ENCODE data around the gene DAZAP2. TPM values are rescaled to one million over a fixed set of nuclear protein-coding genes. Genes with fewer than 3 reads are reported as not detected.
"Not testable (repeated sequence)": the region's sequence is repeated elsewhere in the genome, so short reads cannot be mapped to it uniquely, and the experiment has no call there.

DAZAP2 gene
- total RNA-seq, 1 donor from 2014 or later = 136 TPM

DNA sequence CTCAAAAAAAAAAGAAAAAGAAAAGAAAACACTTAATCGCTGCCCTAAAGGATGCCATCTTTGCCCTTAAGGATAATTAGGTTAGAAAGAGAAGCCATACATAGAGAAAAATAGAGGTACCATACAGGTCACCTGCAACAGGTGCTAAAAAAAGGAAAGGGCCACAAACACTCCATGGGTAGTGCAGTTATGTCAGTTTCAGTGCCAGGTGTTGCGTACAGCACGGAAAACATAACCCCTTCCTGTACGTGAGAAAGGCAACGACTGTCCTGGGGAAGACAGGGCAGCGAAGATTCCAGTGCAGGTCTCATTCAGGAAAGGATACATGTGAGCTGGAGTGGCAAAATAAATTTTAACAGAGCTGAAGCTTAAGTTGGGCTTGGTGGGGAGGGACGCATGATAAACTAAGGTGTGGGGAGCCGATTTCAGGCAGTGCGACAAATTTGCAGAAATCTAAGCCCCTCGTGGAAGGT, 553 bp upstream of the DAZAP2 start:
- intact Hi-C loops (cut with DNase I) = loop anchor here (1.0 to 10.0 kb wide), 4 partner anchors 19 to 193 kb away; partner anchors contain the start of genes CSRNP2, LETMD1 and TFCP2
- ATAC-seq = no peak
- no peak for DNase-seq (ENCODE audit: missing footprints)

DNA sequence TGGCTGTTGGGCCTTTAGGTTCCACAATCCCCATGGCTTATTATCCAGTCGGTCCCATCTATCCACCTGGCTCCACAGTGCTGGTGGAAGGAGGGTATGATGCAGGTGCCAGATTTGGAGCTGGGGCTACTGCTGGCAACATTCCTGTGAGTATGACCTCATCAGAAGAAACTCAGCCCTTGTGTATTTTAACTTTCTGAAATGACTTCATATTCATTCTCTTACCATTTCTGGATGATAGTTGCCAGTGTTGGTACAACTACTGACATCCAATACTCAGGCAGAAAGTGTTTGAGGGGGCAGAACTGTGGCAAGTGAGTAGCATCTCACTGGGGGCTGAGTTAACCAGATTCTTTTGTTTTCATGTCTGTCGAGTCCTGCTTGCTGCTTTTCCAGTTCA, 2.3 kb downstream of the DAZAP2 start:
- ATAC-seq (no peak), DNase-seq (ENCODE audit: missing footprints) (no peak)
- intact Hi-C loops (cut with DNase I) = no loop called here

DNA sequence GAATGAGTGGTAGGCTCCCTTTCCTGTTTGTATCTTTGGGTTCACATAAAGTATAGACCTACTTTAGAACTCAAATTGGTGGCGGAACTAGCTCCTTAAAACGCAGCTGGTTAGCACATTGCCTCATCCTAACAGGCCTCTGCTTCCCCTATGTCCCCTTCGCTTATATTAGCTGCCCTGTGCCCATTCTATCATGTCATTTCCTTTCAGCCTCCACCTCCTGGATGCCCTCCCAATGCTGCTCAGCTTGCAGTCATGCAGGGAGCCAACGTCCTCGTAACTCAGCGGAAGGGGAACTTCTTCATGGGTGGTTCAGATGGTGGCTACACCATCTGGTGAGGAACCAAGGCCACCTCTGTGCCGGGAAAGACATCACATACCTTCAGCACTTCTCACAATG, 3.5 kb downstream of the DAZAP2 start:
- intact Hi-C loops (cut with DNase I) = no loop called here
- ATAC-seq = no peak
- DNase-seq (ENCODE audit: missing footprints) = peak; percentile 71

DNA sequence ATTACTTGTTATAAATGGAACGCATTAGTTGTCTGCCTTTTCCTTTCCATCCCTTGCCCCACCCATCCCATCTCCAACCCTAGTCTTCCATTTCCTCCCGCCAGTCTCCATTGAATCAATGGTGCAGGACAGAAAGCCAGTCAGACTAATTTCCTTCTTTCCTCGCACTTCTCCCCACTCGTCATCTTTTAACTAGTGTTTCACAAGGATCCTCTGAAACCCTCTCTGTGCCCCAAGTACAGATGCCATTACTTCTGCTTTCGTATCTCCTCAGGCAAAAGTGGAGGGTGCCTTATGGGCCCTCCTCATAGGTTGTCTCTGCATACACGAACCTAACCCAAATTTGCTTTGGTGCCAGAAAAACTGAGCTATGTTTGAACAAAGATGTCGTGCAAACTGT, 4.2 kb downstream of the DAZAP2 start:
- DNase-seq (ENCODE audit: missing footprints) (no peak), ATAC-seq (no peak)
- intact Hi-C loops (cut with DNase I) = no loop called here

DNA sequence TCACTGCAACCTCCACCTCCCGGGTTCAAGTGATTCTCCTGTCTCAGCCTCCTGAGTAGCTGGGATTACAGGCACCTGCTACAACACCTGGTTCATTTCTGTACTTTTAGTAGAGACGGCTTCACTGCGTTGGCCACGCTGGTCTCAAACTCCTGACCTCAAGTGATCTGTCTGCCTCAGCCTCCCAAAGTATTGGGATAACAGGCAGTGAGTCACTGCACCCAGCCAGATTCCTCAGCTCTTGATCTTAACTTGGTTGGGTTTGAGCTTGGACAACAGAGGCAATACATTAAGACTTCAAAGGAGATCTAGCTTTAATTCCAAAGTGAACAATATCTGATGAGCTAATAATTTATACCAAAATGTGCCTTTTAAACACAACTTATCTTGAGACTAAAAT, 5.6 kb downstream of the DAZAP2 start:
- intact Hi-C loops (cut with DNase I) = no loop called here

DNA sequence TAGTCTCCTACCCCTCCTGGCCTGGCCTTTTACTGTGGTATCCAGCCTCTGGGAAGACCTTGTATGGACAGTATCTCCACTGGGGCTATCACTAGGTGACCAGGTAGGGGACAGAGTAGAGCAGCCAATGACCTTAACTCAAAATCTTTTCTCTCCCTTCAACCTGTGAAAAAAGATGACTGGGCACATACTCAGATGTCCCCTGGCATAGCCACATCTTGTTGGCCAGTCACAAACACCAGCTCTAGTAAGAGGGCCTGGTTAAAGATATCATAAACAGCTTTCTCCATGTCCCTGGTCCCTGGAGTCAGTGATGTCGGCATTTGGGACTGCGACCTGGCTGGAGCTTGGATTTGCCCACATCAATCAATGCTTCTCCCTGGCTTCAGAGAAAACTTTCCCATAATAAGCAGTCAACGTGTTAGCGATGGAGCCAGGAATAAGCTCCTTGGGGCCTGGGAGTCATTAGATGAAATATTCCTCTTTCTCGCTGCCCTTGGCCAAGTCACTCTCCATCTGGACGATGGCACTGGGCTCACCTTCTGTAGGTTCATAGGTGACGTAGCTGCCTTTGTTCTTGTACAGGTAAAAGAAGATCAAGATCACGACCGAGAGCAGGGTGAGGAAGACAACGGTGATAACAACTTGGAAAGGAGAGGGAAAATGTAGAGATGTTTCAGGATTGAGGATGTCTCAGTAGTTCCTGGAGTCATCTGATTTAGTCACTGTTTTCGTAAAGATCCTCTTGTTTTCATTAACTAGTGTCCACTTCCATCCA, 7.0 kb downstream of the DAZAP2 start:
- DNase-seq (ENCODE audit: missing footprints) (no peak), ATAC-seq (no peak)
- intact Hi-C loops (cut with DNase I) = no loop called here

More for the DNA sequence above, 5.6 kb downstream of the DAZAP2 start:
- no peak for DNase-seq (ENCODE audit: missing footprints)
- ATAC-seq = no peak

DNA sequence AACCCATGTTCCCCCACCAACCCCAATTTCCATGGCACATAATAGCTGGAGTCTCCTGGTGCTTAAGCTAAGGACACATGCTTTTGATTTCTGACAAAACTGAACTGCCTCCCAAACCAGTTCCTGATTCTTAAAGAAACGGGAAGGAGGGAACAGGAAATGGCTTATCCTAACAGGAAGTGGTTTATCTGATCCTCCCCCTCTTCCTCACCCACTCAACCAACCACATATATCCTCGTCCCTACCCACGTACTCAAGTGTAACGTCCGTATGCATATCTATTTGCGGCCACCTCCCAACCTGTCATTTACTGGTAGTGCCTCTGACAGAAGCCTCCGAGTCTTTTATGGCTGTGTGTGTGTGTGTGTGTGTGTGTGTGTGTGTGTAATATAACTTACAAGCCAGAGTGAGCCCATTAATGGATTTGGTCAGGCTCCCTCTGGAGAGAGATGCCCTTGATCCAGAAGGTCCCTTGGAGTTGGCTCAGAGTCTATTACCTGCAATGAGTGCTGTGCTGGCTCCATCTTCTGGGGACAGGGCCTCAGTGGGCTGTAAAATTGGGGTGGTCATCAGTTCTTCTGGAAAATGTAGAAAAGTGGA, 7.7 kb downstream of the DAZAP2 start:
- ATAC-seq = peak; percentile 43
- no peak for DNase-seq (ENCODE audit: missing footprints)
- intact Hi-C loops (cut with DNase I) = no loop called here

DNA sequence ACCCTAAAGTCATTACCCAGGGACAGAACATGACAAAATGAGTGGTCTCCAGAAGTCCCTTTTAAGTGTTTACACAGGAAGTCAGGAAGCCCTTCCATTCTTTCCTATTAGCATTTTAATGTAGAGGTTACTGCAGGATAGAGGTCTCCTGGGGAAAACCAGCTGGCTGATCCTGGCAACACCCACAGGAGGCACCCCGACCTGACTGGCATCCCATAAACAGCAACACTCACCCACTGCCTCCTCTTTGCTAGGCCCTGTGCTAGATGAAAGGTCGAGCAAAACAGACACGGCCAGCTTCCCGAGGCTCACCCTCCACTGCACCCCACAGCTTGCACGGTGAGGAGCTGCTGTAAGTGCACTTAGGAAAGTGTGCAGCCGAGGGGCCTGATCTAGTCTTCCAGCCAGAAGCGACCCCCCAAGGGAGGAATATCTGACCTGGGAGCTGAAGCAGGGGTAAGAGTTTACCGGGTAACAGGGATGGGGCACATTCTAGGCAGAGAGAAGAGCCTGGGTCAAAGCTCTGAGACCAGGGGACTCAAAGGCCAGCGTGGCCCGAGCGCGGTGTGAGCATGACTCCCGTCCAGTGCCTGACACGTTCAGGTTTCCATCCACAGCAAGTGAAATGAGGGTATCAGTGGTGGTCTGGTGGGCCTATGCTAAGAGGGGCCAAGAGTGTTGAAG, 9.0 kb downstream of the DAZAP2 start:
- intact Hi-C loops (cut with DNase I) = no loop called here
- ATAC-seq (no peak), DNase-seq (ENCODE audit: missing footprints) (no peak)

DNA sequence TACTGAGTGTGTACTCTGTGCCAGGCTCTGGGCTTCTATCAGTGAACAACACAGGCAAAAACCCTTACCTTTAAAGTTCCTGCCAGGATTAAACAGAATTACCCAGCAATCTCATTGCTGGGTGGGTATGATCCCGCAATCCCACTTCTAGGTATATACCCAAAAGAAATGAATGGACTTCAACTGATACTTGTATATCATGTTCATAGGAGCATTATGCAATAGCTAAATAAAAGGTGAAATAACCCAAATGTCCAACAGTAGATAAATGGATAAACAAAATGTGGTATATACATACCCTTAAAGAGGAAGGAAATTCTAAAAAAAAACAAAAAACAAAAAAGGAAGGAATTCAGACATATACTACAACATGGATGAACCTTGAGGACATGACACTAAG, 14.7 kb downstream of the DAZAP2 start:
- DNase-seq (ENCODE audit: missing footprints) = no peak
- no peak for ATAC-seq
- intact Hi-C loops (cut with DNase I) = no loop called here

DNA sequence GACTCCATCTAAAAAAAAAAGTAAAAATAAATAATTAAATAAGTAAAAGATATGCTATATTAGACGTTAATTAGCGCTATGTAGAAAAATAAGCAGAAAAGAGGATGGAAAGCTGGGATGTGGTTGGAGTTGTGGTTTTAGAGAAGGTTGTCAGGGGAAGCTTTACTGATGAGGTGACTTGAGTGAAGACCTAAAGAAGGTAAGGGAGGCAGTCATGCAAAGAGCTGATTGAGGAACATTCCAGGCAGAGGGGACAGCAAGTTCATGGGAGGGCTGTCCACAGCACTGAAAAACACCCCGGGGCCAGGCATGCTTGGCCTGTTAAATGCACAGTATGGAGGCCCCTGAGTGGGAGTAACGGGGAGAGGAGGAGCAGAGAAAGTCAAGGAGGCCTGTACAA, 15.9 kb downstream of the DAZAP2 start:
- intact Hi-C loops (cut with DNase I) = no loop called here
- DNase-seq (ENCODE audit: missing footprints) (no peak), ATAC-seq (no peak)

DNA sequence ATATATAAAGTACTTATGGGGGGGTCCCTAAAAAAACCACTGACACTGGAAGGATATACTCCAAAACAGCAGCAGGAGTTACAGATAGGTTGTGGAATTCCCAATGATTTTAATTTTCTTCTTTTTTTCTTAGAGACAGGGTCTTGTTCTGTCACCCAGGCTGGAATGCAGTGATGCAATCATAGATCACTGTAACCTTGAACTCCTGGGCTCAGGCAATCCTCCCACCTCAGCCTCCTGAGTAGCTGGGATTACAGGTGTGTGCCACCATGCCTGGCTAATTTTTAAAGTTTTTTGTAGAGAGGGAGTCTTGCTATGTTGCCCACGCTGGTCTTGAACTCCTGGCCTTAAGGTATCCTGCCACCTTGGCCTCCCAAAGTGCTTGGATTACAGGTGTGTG, 21.0 kb downstream of the DAZAP2 start:
- intact Hi-C loops (cut with DNase I); DNase-seq (ENCODE audit: missing footprints); ATAC-seq: not testable (repeated sequence)

DNA sequence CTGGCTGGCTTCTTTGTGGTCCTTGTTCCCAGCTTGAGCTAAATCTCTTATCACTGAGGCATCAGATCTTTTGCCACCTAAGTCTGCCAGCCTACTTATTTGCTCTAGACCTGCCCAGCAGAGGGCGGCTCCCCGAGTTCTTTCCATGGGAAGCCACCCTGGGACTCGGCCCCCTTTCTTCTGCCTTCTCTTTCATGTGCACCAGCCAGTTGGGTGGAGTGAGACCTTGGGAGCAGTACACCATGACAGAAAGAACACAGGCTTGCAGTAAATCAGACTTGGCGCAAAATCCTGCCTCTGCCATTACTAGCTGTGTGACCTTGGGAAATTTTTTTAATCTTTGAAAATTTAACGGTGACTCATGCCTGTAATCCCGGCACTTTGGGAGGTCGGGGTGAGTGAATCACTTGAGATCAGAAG, 24.1 kb downstream of the DAZAP2 start:
- ATAC-seq (no peak), DNase-seq (ENCODE audit: missing footprints) (no peak)
- intact Hi-C loops (cut with DNase I) = no loop called here

DNA sequence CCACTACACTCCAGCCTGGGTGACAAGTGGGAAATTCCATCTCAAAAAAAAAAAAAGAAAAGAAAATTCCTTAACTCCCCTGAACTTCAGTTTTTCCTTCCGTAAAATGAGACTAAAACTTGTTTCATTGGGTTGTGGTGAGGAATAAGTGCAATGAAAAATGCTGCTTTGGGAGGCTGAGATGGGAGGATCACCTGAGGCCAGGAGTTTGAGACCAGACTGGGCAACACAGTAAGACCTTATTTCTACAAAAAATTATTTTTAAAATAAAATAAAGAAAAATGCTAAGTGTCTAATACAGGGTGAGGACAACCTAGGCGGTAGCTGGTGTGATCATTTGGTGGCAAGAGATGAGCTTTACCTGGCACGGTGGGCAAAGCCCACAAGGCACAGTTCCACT, 24.7 kb downstream of the DAZAP2 start:
- intact Hi-C loops (cut with DNase I) = no loop called here
- ATAC-seq (no peak), DNase-seq (ENCODE audit: missing footprints) (no peak)

DNA sequence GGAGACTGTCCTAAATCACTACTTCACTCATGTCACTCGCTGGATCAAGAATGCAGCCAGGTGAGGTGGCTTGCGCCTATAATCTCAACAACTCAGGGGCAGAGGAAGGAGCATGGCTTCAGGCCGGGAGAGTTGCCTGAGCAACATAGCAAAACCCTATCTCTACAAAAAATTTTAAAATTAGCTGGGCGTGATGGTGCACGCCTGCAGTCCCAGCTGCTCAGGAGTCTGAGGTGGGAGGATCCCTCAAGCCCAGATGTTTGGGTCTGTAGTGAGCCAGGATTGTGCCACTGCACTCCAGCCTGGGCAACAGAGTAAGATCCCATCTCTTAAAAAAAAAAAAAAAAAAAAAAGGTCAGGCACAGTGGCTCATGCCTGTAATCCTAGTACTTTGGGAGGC, 25.7 kb downstream of the DAZAP2 start:
- intact Hi-C loops (cut with DNase I) = no loop called here
- ATAC-seq = no peak

DNA sequence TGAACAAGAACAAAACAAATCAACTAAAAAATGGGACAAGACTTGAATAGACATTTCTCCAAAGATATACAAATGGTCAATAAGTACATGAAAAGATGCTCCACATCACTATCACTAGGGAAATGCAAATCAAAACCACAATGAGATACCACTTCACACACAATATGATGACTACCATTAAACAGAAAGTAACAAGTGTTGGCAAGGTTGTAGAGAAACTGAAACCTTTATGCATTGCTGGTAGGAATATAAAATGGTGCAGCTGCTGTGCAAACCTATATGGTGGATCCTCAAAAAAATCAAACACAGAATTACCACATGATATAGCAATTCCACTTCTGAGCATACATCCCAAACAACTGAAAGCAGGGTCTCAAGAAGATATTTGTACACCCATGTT, 26.4 kb downstream of the DAZAP2 start:
- DNase-seq (ENCODE audit: missing footprints) = no peak
- intact Hi-C loops (cut with DNase I) = no loop called here
- ATAC-seq = no peak

More for the DNA sequence above, 25.7 kb downstream of the DAZAP2 start:
- no peak for DNase-seq (ENCODE audit: missing footprints)

DNA sequence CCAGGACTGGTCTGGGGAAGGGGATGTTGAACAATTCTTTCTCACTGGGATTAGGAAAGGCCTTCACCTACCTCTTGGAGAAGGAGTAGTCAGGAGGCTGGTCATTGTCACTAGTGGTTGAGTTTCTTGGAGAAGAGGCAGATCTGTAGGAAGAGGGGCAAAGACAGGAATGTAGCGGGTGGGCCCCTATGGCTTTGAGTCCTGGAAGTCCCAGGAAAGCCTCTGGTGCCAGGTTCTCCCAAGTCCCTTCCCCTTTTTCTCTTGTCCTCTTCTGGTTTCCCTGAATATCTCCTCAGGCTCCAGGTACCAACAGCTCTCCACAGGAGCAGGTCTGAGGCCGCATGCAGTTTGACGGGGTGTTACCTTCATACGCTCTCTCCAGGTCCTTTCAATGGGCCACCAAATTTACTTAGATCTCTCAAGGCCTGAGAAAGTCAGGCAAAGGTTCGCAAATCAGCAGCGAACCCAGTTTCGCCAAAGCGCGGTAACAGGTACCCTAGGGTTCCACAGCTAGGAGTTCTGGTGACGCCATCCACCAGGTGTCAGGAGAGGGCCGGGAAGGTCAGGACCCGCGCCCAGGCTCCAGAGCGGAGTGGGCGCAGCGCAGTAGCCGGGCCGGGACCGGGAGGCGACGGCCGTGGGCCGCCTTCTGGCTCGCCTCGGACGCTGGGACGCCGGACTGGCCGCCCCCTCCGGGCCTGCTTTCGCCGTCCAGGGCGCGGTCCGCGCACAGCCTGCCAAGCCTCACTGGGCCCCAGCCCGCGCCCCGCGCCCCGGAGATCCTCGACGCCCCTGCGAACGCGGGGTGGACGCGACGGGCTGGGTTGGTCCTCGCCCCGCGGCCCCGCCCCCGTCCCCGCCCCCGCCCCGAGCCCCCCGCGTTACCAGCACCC, 30.8 kb downstream of the DAZAP2 start:
- peak; percentile 40 for ATAC-seq
- intact Hi-C loops (cut with DNase I) = loop anchor here (1.0 kb wide), 1 partner anchor 72 kb away; no protein-coding TSS in a partner anchor
- DNase-seq (ENCODE audit: missing footprints) = no peak

DNA sequence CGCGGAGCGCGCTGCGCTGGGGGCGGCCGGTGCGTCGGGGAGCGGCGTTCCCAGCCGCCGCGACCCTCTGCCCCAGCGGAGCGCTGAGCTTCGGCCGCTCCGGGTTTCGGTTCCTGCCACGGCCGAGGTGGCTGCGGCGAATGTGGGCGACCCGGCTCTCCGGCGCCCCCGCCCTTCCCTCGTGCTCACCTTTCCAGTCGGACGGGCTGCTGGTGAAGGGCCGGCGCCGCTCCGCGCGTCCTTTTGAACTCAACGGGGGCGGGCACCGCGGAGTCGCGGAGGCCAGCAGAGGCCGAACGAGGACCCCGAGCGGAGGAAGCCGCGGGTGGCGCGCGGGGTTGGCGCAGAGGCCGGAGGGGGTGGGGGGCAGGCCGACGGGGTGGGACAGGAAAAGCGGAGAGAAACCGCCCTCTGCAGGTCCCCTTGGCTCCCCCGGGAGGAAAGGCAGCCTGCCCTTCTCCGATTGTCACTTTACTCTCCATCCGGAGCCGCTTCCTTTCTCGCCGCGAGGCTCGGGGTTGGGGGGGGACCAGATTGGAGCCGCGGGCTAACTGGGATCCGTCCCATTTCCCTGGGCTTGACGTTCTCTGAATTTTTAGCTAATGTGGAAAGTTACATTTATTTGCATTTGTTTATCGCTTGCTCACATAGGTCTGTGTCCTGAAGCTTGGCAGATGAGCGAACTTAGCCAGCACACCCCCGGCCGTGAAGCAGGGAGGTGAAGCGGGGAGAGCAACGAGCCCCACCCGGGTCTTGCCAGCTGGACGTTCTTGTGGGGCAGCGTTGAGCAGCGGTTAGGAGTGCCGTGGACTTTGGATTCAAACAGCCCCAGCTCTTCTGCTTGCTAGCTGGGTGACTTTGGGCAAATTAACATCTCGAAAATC, 31.7 kb downstream of the DAZAP2 start, which contains the start of gene SMAGP:
Gene SMAGP, minus strand, starts transcription at position 349 of the 884 bp plus-strand sequence. CDS start 1,137 bp downstream, outside the sequence.
- intact Hi-C loops (cut with DNase I) = no loop called here
- peak; percentile 65 for ATAC-seq
- peak; percentile 81 for DNase-seq (ENCODE audit: missing footprints)
